CD4-positive, alpha-beta T cell (primary cell): Measurements from ENCODE around the gene RAPH1. TPM values are rescaled to one million over a fixed set of nuclear protein-coding genes. Genes with fewer than 3 reads are reported as not detected.

ENCODE experiments used
- ATAC-seq: fragments of 200-7000 bp; cut with Tn5 transposase; one replicate; pipeline ENCODE4 v1.10.0; 2022; ENCODE audit warnings: mild to moderate bottlenecking; ENCODE audit not compliant: poor library complexity
- CTCF ChIA-PET: fragments of 350-600 bp; sonication (Branson Sonifier 250); formaldehyde crosslinking; loops from one replicate; lab custom pipeline; 2021; ENCODE audit warnings: antibody characterized with exemption, inconsistent platforms; lab: Charles Lee
- POLR2A ChIA-PET: fragments of 350-600 bp; sonication (Branson Sonifier 250); formaldehyde crosslinking; loops from one replicate; lab custom pipeline; 2021; ENCODE audit warnings: antibody characterized with exemption, inconsistent platforms; lab: Charles Lee
- DNase-seq, 14 experiments: peaks; one replicate each; pipeline ENCODE4 v3.0.0-alpha.2; 2013 to 2020; ENCODE audit warnings: mixed read lengths in 2 of 14
- H3K27ac ChIP-seq, 2 donors: one replicate each; pipeline versions ENCODE4 v1.5.1 to v1.7.0; 2013; ENCODE audit warnings: low read length in 2 of 2, low read depth in 1 of 2, mild to moderate bottlenecking in 1 of 2
- H3K27me3 ChIP-seq, 2 experiments: 1 replicate in 1 of 2; 2 replicates in 1 of 2; pipeline versions ENCODE4 v1.6.1 to v1.7.0; 2013; ENCODE audit warnings: low read length in 2 of 2, control low read depth in 1 of 2, mild to moderate bottlenecking in 1 of 2, moderate library complexity in 1 of 2; ENCODE audit not compliant: insufficient read depth in 2 of 2, control insufficient read depth in 1 of 2
- H3K36me3 ChIP-seq: one replicate; pipeline ENCODE4 v1.6.1; 2013; ENCODE audit warnings: low read length, control low read depth; ENCODE audit not compliant: insufficient read depth
- H3K4me1 ChIP-seq: one replicate; pipeline ENCODE4 v1.6.1; 2013; ENCODE audit warnings: low read length, control low read depth; ENCODE audit not compliant: insufficient read depth
- H3K4me3 ChIP-seq: one replicate; pipeline ENCODE4 v1.5.1; 2013; ENCODE audit warnings: mild to moderate bottlenecking, low read length, moderate library complexity
- H3K9me3 ChIP-seq, 2 experiments: 1 replicate in 1 of 2; 2 replicates in 1 of 2; pipeline versions ENCODE4 v1.6.1 to v1.7.0; 2013; ENCODE audit warnings: low read length in 2 of 2, mild to moderate bottlenecking in 2 of 2, control low read depth in 1 of 2, moderate library complexity in 1 of 2; ENCODE audit not compliant: control insufficient read depth in 1 of 2, insufficient read depth in 1 of 2
- H3K27ac Mint-ChIP-seq: one replicate; pipeline ENCODE4 v1.8.0; 2020; ENCODE audit warnings: mixed read lengths
- H3K27me3 Mint-ChIP-seq: one replicate; pipeline ENCODE4 v1.8.0; 2021; ENCODE audit warnings: mixed read lengths
- H3K36me3 Mint-ChIP-seq: one replicate; pipeline ENCODE4 v1.8.0; 2021; ENCODE audit warnings: low read depth, mixed read lengths
- H3K4me1 Mint-ChIP-seq: one replicate; pipeline ENCODE4 v1.8.0; 2021; ENCODE audit warnings: low read depth, mixed read lengths
- H3K4me3 Mint-ChIP-seq: one replicate; pipeline ENCODE4 v1.8.0; 2020; ENCODE audit warnings: mild to moderate bottlenecking, mixed read lengths
- H3K9me3 Mint-ChIP-seq: one replicate; pipeline ENCODE4 v1.8.0; 2020; ENCODE audit warnings: mixed read lengths
- CTCF ChIP-seq: fragments of 200-600 bp; IDR thresholded peaks from one replicate; pipeline ENCODE4 v1.8.0; 2022; ENCODE audit warnings: antibody characterized with exemption, mild to moderate bottlenecking
- intact Hi-C, 2 experiments: fragments of 100-400 bp; cut with DNase I in 1 of 2; cut with micrococcal nuclease in 1 of 2; formaldehyde crosslinking; loops; one replicate each; pipeline versions ENCODE4 v1.15.1 to v1.9.0; 2023 to 2025; cut with DNase I, micrococcal nuclease
- total RNA-seq, 174 experiments: library from RNA in 2 of 174; stranded (reverse) in 2 of 174; gene quantifications; one replicate each; pipeline ENCODE4 v1.2.3 and lab custom pipeline; 2021 to 2026

The RAPH1 gene
- total RNA-seq, 2 experiments from 2014 or later, result 4.3 to 5.8 TPM

DNA sequence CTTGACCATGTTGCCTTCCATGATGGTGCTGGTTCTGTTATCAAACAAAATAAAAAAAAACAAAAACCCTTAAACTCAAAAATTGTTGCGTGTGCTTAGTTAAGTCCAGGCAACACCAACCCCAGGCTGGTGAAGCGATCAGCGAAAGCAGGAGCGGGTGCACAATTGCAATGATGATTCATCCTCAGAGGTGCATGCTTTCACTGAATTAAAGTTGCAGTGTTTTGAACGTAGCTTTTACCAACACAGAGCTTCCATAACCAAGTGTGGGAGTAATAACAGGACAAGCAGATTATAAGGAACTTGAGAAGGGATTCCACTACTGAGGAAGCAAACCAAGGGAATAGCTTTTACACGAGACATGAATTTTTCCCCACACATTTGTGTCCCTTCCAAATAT, 39.7 kb upstream of the RAPH1 start:
- Histone ChIP-seq H3K9me3 (no peaks in the 10 kb centered on the region), H3K4me1 (no peaks in the 10 kb centered on the region), H3K27ac (no peak overlapping the region), H3K4me3 (no peak overlapping the region), H3K27me3 (no peaks in the 10 kb centered on the region), H3K36me3 (no peaks in the 10 kb centered on the region)
- ChIA-PET CTCF (interaction anchor here (0.6 kb wide), 2 partner anchors 44 to 1003 kb away, joined by 3 to 5 read pairs; no protein-coding TSS in a partner anchor), POLR2A (no interaction called here)
- no peak for ATAC-seq
- Mint-ChIP-seq H3K9me3 (no peaks in the 10 kb centered on the region), H3K36me3 (no peaks in the 10 kb centered on the region), H3K4me1 (peaks cover 5% of the 10 kb centered on the region), H3K4me3 (no peak overlapping the region), H3K27me3 (no peaks in the 10 kb centered on the region), H3K27ac (no peak overlapping the region)
- DNase-seq, result no peak
- intact Hi-C loops, result no loop called here
- TF ChIP-seq CTCF, result no peak

GRCh38 chr2:203572316-203572715, 37.2 kb upstream of the RAPH1 start:
- no peaks in the 10 kb centered on the region for H3K9me3 ChIP-seq
- no peaks in the 10 kb centered on the region for H3K36me3 Mint-ChIP-seq
- ATAC-seq, result no peak
- H3K36me3 ChIP-seq, result no peaks in the 10 kb centered on the region
- H3K27me3 ChIP-seq, result no peaks in the 10 kb centered on the region
- H3K4me1 Mint-ChIP-seq, result no peaks in the 10 kb centered on the region
- CTCF ChIA-PET, result no interaction called here
- no peak for DNase-seq
- no peak overlapping the region for H3K4me3 ChIP-seq
- no peak for TF ChIP-seq CTCF
- no peaks in the 10 kb centered on the region for H3K27me3 Mint-ChIP-seq
- H3K27ac Mint-ChIP-seq, result no peak overlapping the region
- POLR2A ChIA-PET, result no interaction called here
- H3K4me1 ChIP-seq, result no peaks in the 10 kb centered on the region
- no peak overlapping the region for H3K27ac ChIP-seq
- no peak overlapping the region for H3K4me3 Mint-ChIP-seq
- intact Hi-C loops, result no loop called here
- no peaks in the 10 kb centered on the region for H3K9me3 Mint-ChIP-seq

DNA sequence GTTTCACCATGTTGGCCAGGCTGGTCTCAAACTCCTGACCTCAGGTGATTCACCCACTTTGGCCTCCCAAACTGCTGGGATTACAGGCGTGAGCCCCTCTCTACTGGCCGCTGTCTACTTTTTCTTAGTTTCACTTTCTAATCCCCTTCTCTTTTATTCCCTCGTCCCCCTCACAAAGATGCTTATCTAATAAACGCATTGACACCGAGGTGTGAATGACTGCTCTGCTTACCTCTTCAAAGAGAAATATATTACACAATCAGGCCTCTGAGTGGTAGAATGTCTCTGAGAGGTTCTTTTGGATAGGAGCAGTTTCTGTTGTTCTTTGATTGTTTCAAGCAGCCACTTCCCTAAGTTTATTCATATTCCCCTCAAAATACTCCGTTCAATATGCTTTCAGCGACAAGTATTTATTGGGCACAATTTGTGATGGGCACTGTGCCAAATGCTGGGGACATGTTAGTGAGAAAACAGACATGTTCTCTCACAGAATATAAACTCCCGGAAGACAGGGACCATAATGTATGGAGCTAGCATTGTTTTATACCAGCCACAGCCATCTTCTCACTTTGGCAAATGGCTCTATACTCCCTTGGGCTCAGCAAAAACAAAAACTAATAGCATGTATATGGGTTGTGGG, 34.7 kb upstream of the RAPH1 start:
- intact Hi-C loops, result no loop called here
- Mint-ChIP-seq H3K4me1 (no peaks in the 10 kb centered on the region), H3K9me3 (no peaks in the 10 kb centered on the region), H3K27ac (no peak overlapping the region), H3K4me3 (no peak overlapping the region), H3K36me3 (no peaks in the 10 kb centered on the region), H3K27me3 (no peaks in the 10 kb centered on the region)
- ChIA-PET CTCF (no interaction called here), POLR2A (no interaction called here)
- no peak overlapping the region for H3K27ac ChIP-seq
- H3K9me3 ChIP-seq, result no peaks in the 10 kb centered on the region
- peak in 1 of 14 experiments; percentile 21 for DNase-seq
- no peak for ATAC-seq
- no peak for TF ChIP-seq CTCF
- H3K27me3 ChIP-seq, result no peaks in the 10 kb centered on the region
- H3K4me3 ChIP-seq, result no peak overlapping the region
- H3K36me3 ChIP-seq, result no peaks in the 10 kb centered on the region
- no peaks in the 10 kb centered on the region for H3K4me1 ChIP-seq
